Muscle of arm (tissue), 12 donors: Measurements from ENCODE around the gene RPL27. TPM values are rescaled to one million over a fixed set of nuclear protein-coding genes. Genes with fewer than 3 reads are reported as not detected.
A peak's percentile ranks its signal among the peaks of the same experiment; 100 is the strongest.

Experiments used
- DNase-seq: peaks from one replicate; pipeline ENCODE4 v3.0.0-alpha.2; 2013
- polyA plus RNA-seq, 12 donors: library from polyadenylated mRNA; unstranded; fragments of 120-200 nt; gene quantifications; one replicate each; pipeline ENCODE4 v1.2.1, GENCODE V29; 2013; ENCODE audit not compliant: insufficient read length in 12 of 12

Gene RPL27
- polyA plus RNA-seq, 12 donors = 1,439 to 2,418 (median 2,314) TPM; not detected in 1

- no peak for DNase-seq
Observed at GRCh38 chr17:43015579-43015978, 17.4 kb downstream of the RPL27 start.

GRCh38 chr17:43016216-43016615, 18.0 kb downstream of the RPL27 start:
- no peak for DNase-seq

GRCh38 chr17:43018008-43018853, 20.0 kb downstream of the RPL27 start:
- DNase-seq = no peak

- DNase-seq = no peak
Observed at GRCh38 chr17:43018932-43019331, 20.7 kb downstream of the RPL27 start.

GRCh38 chr17:43019418-43019817, 21.2 kb downstream of the RPL27 start:
- DNase-seq = no peak

- no peak for DNase-seq
Observed at GRCh38 chr17:43020030-43020621, 21.9 kb downstream of the RPL27 start.

- peak; percentile 69 for DNase-seq
Observed at GRCh38 chr17:43020789-43021740, 22.8 kb downstream of the RPL27 start.

- DNase-seq = peak; percentile 88
Observed at GRCh38 chr17:43021741-43022512, 23.7 kb downstream of the RPL27 start, which contains the start of gene VAT1. Gene VAT1 (minus strand): TSS chr17:43022385. CDS start chr17:43022322, 63 bp downstream.

GRCh38 chr17:43024407-43025289, 26.4 kb downstream of the RPL27 start, which contains the start of gene RND2:
Gene RND2 (plus strand): TSS chr17:43025231. CDS start chr17:43025348, 117 bp downstream.
- peak; percentile 93 for DNase-seq

- no peak for DNase-seq
Observed at GRCh38 chr17:43025290-43025657, 27.1 kb downstream of the RPL27 start.

- DNase-seq = no peak
Observed at GRCh38 chr17:43025766-43026537, 27.7 kb downstream of the RPL27 start.

- no peak for DNase-seq
Observed at GRCh38 chr17:43026595-43026994, 28.4 kb downstream of the RPL27 start.

- DNase-seq = no peak
Observed at GRCh38 chr17:43027091-43028032, 29.1 kb downstream of the RPL27 start.

- no peak for DNase-seq
Observed at GRCh38 chr17:43028221-43028861, 30.1 kb downstream of the RPL27 start.

GRCh38 chr17:43030137-43030767, 32.0 kb downstream of the RPL27 start:
- DNase-seq = no peak

- no peak for DNase-seq
Observed at GRCh38 chr17:43031666-43032065, 33.4 kb downstream of the RPL27 start.
